ENCODE measurements around the gene RAC3.

DNA sequence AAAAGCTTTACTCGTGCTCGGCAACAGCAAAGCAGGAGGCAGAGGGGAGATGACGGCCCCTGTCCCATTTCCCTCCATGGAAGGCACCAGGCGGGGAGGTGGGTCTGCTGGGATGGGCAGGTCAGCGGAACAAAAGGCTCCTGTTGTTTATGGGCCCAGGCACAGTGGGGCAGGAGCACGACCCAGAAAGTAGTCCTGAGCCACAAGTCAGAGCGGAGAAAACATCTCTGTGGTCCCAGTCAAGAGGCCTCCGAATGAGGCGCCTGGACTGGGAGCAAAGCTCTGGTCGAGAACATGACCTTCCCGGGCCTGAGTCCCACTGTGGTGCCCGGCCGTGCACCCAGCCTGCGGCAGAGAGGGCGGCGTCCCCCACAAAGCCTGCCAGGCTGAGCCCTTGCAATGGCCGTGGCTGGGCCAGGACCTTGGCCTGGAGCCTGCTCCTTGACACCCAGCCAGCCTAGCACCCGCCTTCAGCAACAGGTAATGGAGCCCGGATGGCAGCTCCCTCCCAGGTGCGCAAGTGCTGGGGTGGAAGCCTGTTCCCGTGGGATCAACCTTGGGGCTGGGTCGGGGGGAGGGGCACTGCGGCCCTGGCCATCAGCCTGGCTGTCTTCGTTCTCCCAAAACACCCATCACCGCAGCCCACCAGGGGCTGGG is 16.6 kb downstream of the RAC3 start:
- TF ChIP-seq EZH2 (IDR thresholded peaks at IDR 0.05), result no peak
- TF ChIP-seq, protein P1, sequence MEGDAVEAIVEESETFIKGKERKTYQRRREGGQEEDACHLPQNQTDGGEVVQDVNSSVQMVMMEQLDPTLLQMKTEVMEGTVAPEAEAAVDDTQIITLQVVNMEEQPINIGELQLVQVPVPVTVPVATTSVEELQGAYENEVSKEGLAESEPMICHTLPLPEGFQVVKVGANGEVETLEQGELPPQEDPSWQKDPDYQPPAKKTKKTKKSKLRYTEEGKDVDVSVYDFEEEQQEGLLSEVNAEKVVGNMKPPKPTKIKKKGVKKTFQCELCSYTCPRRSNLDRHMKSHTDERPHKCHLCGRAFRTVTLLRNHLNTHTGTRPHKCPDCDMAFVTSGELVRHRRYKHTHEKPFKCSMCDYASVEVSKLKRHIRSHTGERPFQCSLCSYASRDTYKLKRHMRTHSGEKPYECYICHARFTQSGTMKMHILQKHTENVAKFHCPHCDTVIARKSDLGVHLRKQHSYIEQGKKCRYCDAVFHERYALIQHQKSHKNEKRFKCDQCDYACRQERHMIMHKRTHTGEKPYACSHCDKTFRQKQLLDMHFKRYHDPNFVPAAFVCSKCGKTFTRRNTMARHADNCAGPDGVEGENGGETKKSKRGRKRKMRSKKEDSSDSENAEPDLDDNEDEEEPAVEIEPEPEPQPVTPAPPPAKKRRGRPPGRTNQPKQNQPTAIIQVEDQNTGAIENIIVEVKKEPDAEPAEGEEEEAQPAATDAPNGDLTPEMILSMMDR (IDR thresholded peaks at IDR 0.05), result no peak
